Retinal pigment epithelial cell (primary cell): ENCODE measurements around the gene LRPAP1.

Source experiments
- DNase-seq: peaks from one replicate; pipeline ENCODE4 v3.0.0-alpha.2; 2010; ENCODE audit warnings: low read depth
- H3K4me3 ChIP-seq: 2 replicates; pipeline ENCODE4 v1.5.1; 2011; ENCODE audit warnings: mild to moderate bottlenecking, low read length, control low read depth, moderate library complexity
- TF ChIP-seq, protein P1 (sequence below): conservative IDR thresholded peaks from 2 replicates; pipeline ENCODE4 v1.5.1; 2011; ENCODE audit warnings: low read depth, low read length, control low read depth, inconsistent platforms

LRPAP1 gene

DNA sequence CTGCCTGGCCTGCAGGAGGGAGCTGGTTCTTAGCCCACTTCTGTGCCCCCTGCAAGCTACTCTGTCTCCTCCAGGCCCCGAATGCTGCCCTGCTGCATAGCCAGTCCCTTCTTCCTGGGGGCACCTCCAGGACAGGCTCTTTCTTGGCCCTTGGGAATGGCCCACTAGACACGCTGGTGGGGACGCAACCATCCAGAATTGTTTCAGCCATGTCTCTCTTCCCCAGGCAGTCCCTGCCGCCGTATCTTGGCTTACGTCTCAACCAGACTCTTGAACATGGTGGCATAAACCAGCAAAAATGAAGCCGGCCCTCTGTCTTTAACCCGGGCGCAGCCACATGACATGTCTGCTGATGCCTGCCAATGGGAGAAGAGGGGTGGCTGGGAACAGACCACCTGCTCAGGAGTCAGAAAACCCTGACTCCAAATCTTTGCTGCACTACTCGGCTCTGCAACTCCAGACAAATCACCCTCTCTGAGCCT is 9.0 kb downstream of the LRPAP1 start:
- TF ChIP-seq, protein P1, sequence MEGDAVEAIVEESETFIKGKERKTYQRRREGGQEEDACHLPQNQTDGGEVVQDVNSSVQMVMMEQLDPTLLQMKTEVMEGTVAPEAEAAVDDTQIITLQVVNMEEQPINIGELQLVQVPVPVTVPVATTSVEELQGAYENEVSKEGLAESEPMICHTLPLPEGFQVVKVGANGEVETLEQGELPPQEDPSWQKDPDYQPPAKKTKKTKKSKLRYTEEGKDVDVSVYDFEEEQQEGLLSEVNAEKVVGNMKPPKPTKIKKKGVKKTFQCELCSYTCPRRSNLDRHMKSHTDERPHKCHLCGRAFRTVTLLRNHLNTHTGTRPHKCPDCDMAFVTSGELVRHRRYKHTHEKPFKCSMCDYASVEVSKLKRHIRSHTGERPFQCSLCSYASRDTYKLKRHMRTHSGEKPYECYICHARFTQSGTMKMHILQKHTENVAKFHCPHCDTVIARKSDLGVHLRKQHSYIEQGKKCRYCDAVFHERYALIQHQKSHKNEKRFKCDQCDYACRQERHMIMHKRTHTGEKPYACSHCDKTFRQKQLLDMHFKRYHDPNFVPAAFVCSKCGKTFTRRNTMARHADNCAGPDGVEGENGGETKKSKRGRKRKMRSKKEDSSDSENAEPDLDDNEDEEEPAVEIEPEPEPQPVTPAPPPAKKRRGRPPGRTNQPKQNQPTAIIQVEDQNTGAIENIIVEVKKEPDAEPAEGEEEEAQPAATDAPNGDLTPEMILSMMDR, result no peak
- H3K4me3 ChIP-seq, result no peak overlapping the region
- DNase-seq, result no peak

DNA sequence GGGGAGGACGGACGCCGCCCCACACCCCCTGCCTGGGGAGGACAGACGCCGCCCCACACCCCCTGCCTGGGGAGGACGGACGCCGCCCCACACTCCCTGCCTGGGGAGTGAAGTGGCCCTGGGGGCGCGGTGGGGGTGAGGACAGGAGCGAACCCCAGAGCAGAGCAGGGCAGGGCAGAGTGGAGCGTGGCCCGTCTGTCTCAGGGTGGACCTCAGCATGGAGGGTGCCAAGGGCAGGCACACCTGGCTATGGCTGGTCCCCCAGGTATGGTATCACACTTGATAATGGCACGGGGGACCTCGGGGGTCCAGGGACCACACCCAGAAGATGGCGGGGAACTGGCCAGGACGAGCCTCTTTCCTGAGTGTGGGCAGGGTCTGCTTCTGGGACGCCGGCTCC is 9.6 kb downstream of the LRPAP1 start:
- no peak overlapping the region for H3K4me3 ChIP-seq
- DNase-seq, result no peak
- TF ChIP-seq, protein P1, result no peak

DNA sequence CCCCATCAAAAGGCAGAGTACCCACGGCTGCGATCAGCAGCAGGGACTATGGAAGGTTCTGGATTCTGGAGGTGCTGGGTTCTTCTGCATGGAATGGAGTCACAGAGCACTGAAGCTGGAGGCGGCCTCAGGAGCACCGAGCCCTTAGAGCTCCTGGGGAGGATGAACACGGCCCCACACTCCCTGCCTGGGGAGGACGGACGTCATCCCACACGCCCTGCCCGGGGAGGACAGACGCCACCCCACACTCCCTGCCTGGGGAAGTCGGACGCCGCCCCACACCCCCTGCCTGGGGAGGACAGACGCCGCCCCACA is 9.9 kb downstream of the LRPAP1 start:
- H3K4me3 ChIP-seq, result no peak overlapping the region
- no peak for DNase-seq

DNA sequence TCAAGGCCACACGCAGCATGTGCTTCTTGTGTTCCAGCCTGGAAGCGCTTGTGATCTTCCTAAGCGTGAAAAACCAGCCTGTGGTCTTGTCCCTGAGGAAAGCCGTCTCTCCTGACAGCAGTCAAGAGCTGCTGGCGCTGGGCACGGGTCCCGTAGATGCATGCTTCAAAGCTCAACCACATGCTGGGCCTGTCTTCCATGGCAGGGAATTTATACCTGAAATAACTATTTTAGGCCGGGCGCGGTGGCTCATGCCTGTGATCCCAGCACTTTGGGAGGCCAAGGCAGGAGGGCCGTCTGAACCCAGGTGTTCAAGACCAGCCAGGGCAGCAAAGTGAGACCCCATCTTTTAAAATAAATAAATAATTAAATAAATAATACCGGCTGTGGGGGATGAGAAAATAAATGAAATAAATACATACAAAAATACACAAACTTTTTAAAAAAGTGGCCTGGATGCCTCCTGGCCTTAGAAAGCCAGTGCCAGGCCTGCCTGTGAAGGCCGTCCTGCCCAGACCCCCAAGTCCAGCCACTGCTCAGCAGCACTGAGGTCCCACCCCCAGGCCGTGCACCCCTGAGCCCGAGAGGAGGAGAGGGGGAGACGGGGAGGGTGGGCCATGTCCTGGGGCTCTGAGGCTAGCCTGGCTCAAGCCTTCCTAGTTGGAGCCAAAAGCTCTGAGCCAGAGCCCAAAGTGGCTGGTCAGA is 10.4 kb downstream of the LRPAP1 start:
- no peak overlapping the region for H3K4me3 ChIP-seq
- TF ChIP-seq, protein P1, result no peak
- DNase-seq, result no peak

More for the DNA sequence above, 9.9 kb downstream of the LRPAP1 start:
- TF ChIP-seq, protein P1, result no peak

DNA sequence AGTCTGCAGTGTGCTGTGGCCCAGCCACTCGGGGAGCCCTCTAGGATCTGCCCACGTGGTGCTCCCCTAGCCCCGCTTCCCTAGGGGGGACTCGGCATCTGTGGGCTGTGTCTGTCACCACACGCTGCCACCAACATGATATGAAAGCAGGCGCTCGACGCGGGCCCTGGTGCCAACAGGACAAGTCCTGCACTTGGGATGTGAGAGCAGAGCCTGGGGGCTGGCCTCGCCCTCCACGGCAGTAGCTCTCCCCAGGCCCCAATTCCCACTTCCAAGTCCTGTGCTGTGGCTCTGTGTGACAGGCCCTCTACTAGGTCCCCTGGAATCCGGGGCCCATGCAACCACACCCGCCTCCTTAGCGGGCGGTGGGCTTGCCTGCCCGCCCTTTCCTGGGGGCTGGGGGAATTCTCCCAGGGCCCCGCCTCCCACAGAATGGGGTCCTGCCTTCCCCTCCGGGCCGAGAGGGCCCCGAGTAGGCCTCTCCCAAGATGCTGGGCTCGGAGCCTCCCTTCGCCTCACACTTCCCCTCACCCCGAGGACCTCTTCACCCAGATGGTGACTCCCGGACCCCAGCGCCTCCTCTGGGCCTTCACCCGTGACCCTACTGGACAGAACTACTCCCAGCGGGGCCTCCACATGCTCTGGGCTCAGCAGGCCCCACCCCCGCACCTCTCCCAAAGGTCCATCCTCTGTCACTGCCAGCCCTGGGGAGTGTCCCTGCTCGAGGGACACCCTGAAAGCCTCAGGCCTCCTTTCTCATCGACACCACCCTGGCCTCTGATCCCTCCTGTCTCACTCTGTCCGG is 11.2 kb downstream of the LRPAP1 start:
- DNase-seq, result no peak
- no peak overlapping the region for H3K4me3 ChIP-seq
- TF ChIP-seq, protein P1, result no peak

DNA sequence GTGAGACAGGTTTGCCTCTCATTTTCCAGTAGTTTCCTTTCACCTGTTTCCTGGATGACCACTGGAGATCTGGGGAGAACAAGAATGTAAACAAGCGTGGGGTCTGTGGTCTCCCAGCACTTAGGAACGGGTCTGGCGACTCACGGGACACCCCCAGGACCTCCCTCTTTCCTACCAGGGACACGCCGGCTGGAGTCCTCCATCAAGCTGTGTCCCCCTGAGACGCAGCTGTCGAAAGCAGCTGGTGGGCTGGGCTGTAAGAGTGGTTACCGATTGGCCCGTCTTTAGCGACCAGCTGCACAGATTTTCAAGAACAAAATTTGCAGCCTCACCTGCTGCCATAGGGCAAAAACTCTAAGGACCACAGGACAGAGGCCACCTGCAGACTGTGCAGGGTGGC is 11.9 kb downstream of the LRPAP1 start:
- TF ChIP-seq, protein P1, result no peak
- DNase-seq, result no peak
- H3K4me3 ChIP-seq, result no peak overlapping the region
